OCI-LY3 (cell line): ENCODE results near the gene CLMN.

Source experiments
- H2AFZ ChIP-seq: fragments of 200-600, 300-600 bp; shearing (Covaris generic); 2 replicates; pipeline ENCODE4 v1.6.0; 2014; ENCODE audit warnings: antibody characterized with exemption, low read depth, low read length
- H3K27ac ChIP-seq: fragments of 200-600, 300-600 bp; sonication (generic); 2 replicates; pipeline ENCODE4 v1.5.1; 2014; ENCODE audit warnings: mild to moderate bottlenecking, low read length, moderate library complexity, mixed read lengths
- H3K27me3 ChIP-seq: fragments of 200-600, 300-600 bp; sonication (generic); 2 replicates; pipeline ENCODE4 v1.6.1; 2014; ENCODE audit warnings: low read depth, low read length, mixed read lengths
- H3K36me3 ChIP-seq: fragments of 200-600, 300-600 bp; sonication (generic); replicated peaks from 2 replicates; pipeline ENCODE3; 2014; ENCODE audit warnings: low read depth, low read length, mixed read lengths
- H3K4me1 ChIP-seq: fragments of 300-600, 200-600 bp; sonication (generic); 2 replicates; pipeline ENCODE4 v1.6.1; 2014; ENCODE audit warnings: low read length, mixed read lengths
- H3K4me2 ChIP-seq: fragments of 200-600, 300-600 bp; sonication (generic); 2 replicates; pipeline ENCODE4 v1.6.1; 2014; ENCODE audit warnings: low read length, mixed read lengths
- H3K4me3 ChIP-seq: fragments of 300-600, 200-600 bp; sonication (generic); 2 replicates; pipeline ENCODE4 v1.5.1; 2014; ENCODE audit warnings: antibody characterized with exemption, mild to moderate bottlenecking, low read length, moderate library complexity
- H3K79me2 ChIP-seq: fragments of 300-600, 200-600 bp; shearing (Covaris generic); 2 replicates; pipeline ENCODE4 v1.6.1; 2014; ENCODE audit warnings: mild to moderate bottlenecking, low read length, mixed read lengths
- H3K9ac ChIP-seq: fragments of 300-600, 200-600 bp; shearing (Covaris generic); 2 replicates; pipeline ENCODE4 v1.6.0; 2014; ENCODE audit warnings: mild to moderate bottlenecking, low read length, moderate library complexity
- H3K9me3 ChIP-seq: fragments of 200-600, 300-600 bp; shearing (Covaris generic); 2 replicates; pipeline ENCODE4 v1.6.1; 2014; ENCODE audit warnings: low read length, mixed read lengths; ENCODE audit not compliant: insufficient read depth
- H4K20me1 ChIP-seq: fragments of 200-600, 300-600 bp; sonication (generic); 2 replicates; pipeline ENCODE4 v1.6.1; 2016; ENCODE audit warnings: low read length, mixed read lengths; ENCODE audit not compliant: insufficient read depth
- CTCF ChIP-seq: fragments of 200-600, 300-600 bp; sonication (generic); IDR thresholded peaks from 2 replicates; pipeline ENCODE4 v1.5.1; 2014; ENCODE audit warnings: antibody characterized with exemption, low read length, low read depth
- EZH2phosphoT487 ChIP-seq: fragments of 200-600 bp; shearing (Covaris generic); IDR thresholded peaks from 2 replicates; pipeline ENCODE4 v1.6.1; 2018; ENCODE audit warnings: antibody characterized with exemption, mixed run types, low read depth

The CLMN gene

GRCh38 chr14:95157048-95157326 lies 162.7 kb downstream of the CLMN start:
- peak overlapping the region; percentile 90 for H3K4me2 ChIP-seq
- TF ChIP-seq CTCF (no peak), EZH2phosphoT487 (no peak)
- H3K4me1 ChIP-seq, result peaks cover 15% of the 10 kb centered on the region
- H3K36me3 ChIP-seq, result peaks cover 5% of the 10 kb centered on the region
- H3K79me2 ChIP-seq, result peaks cover 52% of the 10 kb centered on the region
- peak overlapping the region; percentile 91 for H3K4me3 ChIP-seq
- H2AFZ ChIP-seq, result no peak overlapping the region; the same call in 1 of the 2 replicates
- H3K27me3 ChIP-seq, result no peaks in the 10 kb centered on the region
- H3K9ac ChIP-seq, result peak overlapping the region; percentile 91
- peaks cover 26% of the 10 kb centered on the region for H4K20me1 ChIP-seq
- peak overlapping the region; percentile 76 for H3K27ac ChIP-seq
- H3K9me3 ChIP-seq, result no peaks in the 10 kb centered on the region

DNA sequence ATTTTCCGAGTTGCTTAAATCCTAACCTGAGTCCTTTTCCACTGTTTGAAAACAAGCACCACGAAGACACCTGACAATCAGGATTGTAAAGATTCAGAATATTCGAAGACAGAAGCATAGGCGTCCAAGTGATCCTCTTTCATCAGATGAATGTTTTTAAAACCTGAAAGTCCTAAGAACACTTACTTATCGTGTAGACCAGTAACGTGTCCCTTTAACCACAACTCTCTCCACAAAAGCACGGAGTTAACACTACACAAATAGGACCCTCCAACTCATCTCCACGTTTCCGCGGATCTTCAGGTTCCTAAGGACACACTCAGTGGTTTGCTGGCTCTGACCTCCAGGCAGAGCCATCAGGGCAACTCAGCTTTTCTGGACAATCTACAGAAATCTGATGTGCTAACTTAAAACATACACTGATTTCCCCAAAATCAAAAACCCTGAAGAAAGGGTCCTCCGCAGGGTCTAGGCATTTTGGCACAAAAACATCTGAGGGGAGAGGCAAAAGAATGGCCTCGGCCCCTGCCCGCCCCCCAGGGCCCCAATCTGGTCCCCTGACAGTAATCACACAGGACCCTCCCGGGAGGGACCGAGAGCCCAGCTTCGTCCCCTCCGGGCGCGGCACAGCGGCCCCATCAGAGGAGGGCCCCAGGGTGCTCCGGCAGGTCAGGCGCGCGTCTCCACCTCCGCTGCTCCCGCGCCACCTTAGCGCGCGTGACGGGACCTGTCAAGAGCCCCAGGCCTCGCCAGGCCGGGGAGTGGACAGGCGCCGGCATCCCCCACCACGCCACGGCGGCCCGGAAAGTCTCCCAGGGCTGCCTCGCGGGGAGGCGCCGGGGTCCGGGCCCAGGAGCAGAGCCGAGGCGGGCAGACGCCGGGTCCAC lies 163.3 kb downstream of the CLMN start:
- H2AFZ ChIP-seq, result peak overlapping the region; percentile 32; the same call in 1 of the 2 replicates
- H3K27me3 ChIP-seq, result no peaks in the 10 kb centered on the region
- H3K27ac ChIP-seq, result peak overlapping the region; percentile 76; the same call in 1 of the 2 replicates
- H4K20me1 ChIP-seq, result peaks cover 32% of the 10 kb centered on the region
- TF ChIP-seq EZH2phosphoT487 (no peak), CTCF (no peak)
- H3K4me2 ChIP-seq, result peak overlapping the region; percentile 90
- peak overlapping the region; percentile 91 for H3K9ac ChIP-seq
- H3K4me3 ChIP-seq, result peak overlapping the region; percentile 91
- H3K79me2 ChIP-seq, result peaks cover 58% of the 10 kb centered on the region
- no peaks in the 10 kb centered on the region for H3K9me3 ChIP-seq
- H3K4me1 ChIP-seq, result peaks cover 15% of the 10 kb centered on the region
- peaks cover 5% of the 10 kb centered on the region for H3K36me3 ChIP-seq

- Histone ChIP-seq H3K27me3 (no peaks in the 10 kb centered on the region), H3K36me3 (peaks cover 5% of the 10 kb centered on the region), H2AFZ (no peak overlapping the region), H3K4me3 (no peak overlapping the region), H4K20me1 (peaks cover 44% of the 10 kb centered on the region), H3K9ac (no peak overlapping the region), H3K9me3 (no peaks in the 10 kb centered on the region), H3K4me1 (peaks cover 23% of the 10 kb centered on the region), H3K27ac (no peak overlapping the region), H3K79me2 (peaks cover 71% of the 10 kb centered on the region), H3K4me2 (0 out of 2 replicates have a peak overlapping the region, but pooled peaks have one; percentile 90)
- TF ChIP-seq EZH2phosphoT487 (no peak), CTCF (no peak)
Observed at GRCh38 chr14:95155045-95155444, 164.7 kb downstream of the CLMN start.

DNA sequence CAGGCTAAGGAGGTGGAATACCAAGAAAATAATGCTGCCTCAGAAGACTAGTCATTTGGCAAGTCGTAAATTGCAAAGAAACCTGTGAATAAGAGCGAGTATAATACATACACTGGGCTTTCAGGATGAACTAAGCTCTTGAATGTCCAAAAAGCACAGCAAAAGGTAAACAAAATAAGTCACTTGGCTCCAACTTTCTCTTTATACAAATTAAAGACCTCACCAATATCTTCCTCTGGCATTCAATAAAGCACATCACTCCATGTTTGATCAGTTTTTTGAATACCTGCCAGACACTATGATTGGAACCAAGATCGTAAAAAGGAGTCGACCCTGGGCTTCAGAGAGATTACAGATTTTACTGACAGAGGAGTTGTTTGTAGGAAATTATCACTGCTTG lies 165.8 kb downstream of the CLMN start:
- peaks cover 5% of the 10 kb centered on the region for H3K36me3 ChIP-seq
- H3K4me2 ChIP-seq, result no peak overlapping the region
- no peaks in the 10 kb centered on the region for H3K9me3 ChIP-seq
- no peak overlapping the region for H3K4me3 ChIP-seq
- no peak for TF ChIP-seq CTCF
- no peak for TF ChIP-seq EZH2phosphoT487
- no peak overlapping the region for H2AFZ ChIP-seq
- no peak overlapping the region for H3K27ac ChIP-seq
- peaks cover 83% of the 10 kb centered on the region for H3K79me2 ChIP-seq
- no peak overlapping the region for H3K9ac ChIP-seq
- peaks cover 52% of the 10 kb centered on the region for H4K20me1 ChIP-seq
- no peaks in the 10 kb centered on the region for H3K27me3 ChIP-seq
- H3K4me1 ChIP-seq, result peaks cover 23% of the 10 kb centered on the region
